ENCODE measurements around the gene PNN.

DNA sequence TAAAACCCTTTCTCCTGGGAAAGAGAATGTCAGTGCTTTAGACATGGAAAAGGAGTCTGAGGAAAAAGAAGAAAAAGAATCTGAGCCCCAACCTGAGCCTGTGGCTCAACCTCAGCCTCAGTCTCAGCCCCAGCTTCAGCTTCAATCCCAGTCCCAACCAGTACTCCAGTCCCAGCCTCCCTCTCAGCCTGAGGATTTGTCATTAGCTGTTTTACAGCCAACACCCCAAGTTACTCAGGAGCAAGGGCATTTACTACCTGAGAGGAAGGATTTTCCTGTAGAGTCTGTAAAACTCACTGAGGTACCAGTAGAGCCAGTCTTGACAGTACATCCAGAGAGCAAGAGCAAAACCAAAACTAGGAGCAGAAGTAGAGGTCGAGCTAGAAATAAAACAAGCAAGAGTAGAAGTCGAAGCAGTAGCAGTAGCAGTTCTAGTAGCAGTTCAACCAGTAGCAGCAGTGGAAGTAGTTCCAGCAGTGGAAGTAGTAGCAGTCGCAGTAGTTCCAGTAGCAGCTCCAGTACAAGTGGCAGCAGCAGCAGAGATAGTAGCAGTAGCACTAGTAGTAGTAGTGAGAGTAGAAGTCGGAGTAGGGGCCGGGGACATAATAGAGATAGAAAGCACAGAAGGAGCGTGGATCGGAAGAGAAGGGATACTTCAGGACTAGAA, 6.1 kb downstream of the PNN start:
- TF ChIP-seq, protein P1, sequence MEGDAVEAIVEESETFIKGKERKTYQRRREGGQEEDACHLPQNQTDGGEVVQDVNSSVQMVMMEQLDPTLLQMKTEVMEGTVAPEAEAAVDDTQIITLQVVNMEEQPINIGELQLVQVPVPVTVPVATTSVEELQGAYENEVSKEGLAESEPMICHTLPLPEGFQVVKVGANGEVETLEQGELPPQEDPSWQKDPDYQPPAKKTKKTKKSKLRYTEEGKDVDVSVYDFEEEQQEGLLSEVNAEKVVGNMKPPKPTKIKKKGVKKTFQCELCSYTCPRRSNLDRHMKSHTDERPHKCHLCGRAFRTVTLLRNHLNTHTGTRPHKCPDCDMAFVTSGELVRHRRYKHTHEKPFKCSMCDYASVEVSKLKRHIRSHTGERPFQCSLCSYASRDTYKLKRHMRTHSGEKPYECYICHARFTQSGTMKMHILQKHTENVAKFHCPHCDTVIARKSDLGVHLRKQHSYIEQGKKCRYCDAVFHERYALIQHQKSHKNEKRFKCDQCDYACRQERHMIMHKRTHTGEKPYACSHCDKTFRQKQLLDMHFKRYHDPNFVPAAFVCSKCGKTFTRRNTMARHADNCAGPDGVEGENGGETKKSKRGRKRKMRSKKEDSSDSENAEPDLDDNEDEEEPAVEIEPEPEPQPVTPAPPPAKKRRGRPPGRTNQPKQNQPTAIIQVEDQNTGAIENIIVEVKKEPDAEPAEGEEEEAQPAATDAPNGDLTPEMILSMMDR (IDR thresholded peaks at IDR 0.05; ENCODE audit: insufficient read depth, low read depth, low read length): no peak
- TF ChIP-seq EZH2 (IDR thresholded peaks at IDR 0.05; ENCODE audit: insufficient read depth, low read length): no peak

Measured in astrocyte (in vitro differentiated cells and primary cell).